ENCODE measurements around the gene MISP. TPM values are rescaled to one million over a fixed set of nuclear protein-coding genes. Genes with fewer than 3 reads are reported as not detected.

Gene MISP
- total RNA-seq, 2 experiments from 2014 or later: not detected

GRCh38 chr19:795073-795611 lies 44.2 kb downstream of the MISP start:
- Mint-ChIP-seq H3K4me1 (ENCODE audit: low read depth) (peaks cover 21% of the 10 kb centered on the region), H3K36me3 (ENCODE audit: low read depth) (peaks cover 23% of the 10 kb centered on the region), H3K4me3 (no peak overlapping the region), H3K27me3 (no peaks in the 10 kb centered on the region), H3K9me3 (no peaks in the 10 kb centered on the region), H3K27ac (no peak overlapping the region)
- H3K27ac ChIP-seq (ENCODE audit: low read depth in 1 of 2, low read length in 2 of 2): no peak overlapping the region
- intact Hi-C loops (cut with DNase I, micrococcal nuclease): loop anchor here (5.0 to 10.0 kb wide), 4 partner anchors 133 to 450 kb away; partner anchors contain the start of genes ATP5F1D (in 1 of the 2), GPX4 (in 1 of the 2), MIDN (in 1 of the 2) and RNF126 (in 1 of the 2)
- peaks cover 15% of the 10 kb centered on the region for H3K36me3 ChIP-seq (ENCODE audit: insufficient read depth, low read length)
- POLR2A ChIA-PET: interaction anchor here (0.8 kb wide), 1 partner anchor 98 kb away, joined by 3 read pairs; the partner anchor contains the start of genes MED16 and RNU6-9
- peaks cover 30% of the 10 kb centered on the region for H3K4me1 ChIP-seq (ENCODE audit: insufficient read depth, low read length)
- CTCF ChIA-PET: no interaction called here
- H3K27me3 ChIP-seq (ENCODE audit: control insufficient read depth in 1 of 2, insufficient read depth in 2 of 2, low read length in 2 of 2): no peaks in the 10 kb centered on the region
- ATAC-seq (ENCODE audit: poor library complexity) (no peak), DNase-seq (peak in 1 of 14 experiments; percentile 53)
- H3K4me3 ChIP-seq (ENCODE audit: low read length): no peak overlapping the region
- no peak for TF ChIP-seq CTCF (IDR thresholded peaks at IDR 0.05)
- no peaks in the 10 kb centered on the region for H3K9me3 ChIP-seq (ENCODE audit: control insufficient read depth in 1 of 2, insufficient read depth in 1 of 2, low read length in 2 of 2)

GRCh38 chr19:795691-796581 lies 45.0 kb downstream of the MISP start:
- ChIA-PET POLR2A (interaction anchor here (0.7 to 2.2 kb wide), 6 partner anchors 97 to 473 kb away, joined by 3 to 11 read pairs (median 4); partner anchors contain the start of genes ARHGAP45, CIRBP, GPX4 and MED16), CTCF (interaction anchor here (0.5 kb wide), 1 partner anchor 11 kb away, joined by 3 read pairs; no protein-coding TSS in a partner anchor)
- H3K4me1 Mint-ChIP-seq (ENCODE audit: low read depth): peaks cover 27% of the 10 kb centered on the region
- Histone ChIP-seq H3K27ac (ENCODE audit: low read depth in 1 of 2, low read length in 2 of 2) (no peak overlapping the region), H3K4me3 (ENCODE audit: low read length) (peak overlapping the region; percentile 87), H3K4me1 (ENCODE audit: insufficient read depth, low read length) (peaks cover 38% of the 10 kb centered on the region), H3K27me3 (ENCODE audit: control insufficient read depth in 1 of 2, insufficient read depth in 2 of 2, low read length in 2 of 2) (no peaks in the 10 kb centered on the region), H3K9me3 (ENCODE audit: control insufficient read depth in 1 of 2, insufficient read depth in 1 of 2, low read length in 2 of 2) (no peaks in the 10 kb centered on the region), H3K36me3 (ENCODE audit: insufficient read depth, low read length) (peaks cover 22% of the 10 kb centered on the region)
- DNase-seq (peak in 1 of 14 experiments; percentile 64), ATAC-seq (ENCODE audit: poor library complexity) (no peak)
- intact Hi-C loops (cut with DNase I, micrococcal nuclease): loop anchor here (5.0 to 10.0 kb wide), 4 partner anchors 134 to 449 kb away; partner anchors contain the start of genes ATP5F1D (in 1 of the 2), GPX4 (in 1 of the 2), MIDN (in 1 of the 2) and RNF126 (in 1 of the 2)
- no peaks in the 10 kb centered on the region for H3K27me3 Mint-ChIP-seq
- no peak overlapping the region for H3K27ac Mint-ChIP-seq
- no peak for TF ChIP-seq CTCF (IDR thresholded peaks at IDR 0.05)
- no peaks in the 10 kb centered on the region for H3K9me3 Mint-ChIP-seq
- H3K36me3 Mint-ChIP-seq (ENCODE audit: low read depth): peaks cover 30% of the 10 kb centered on the region
- no peak overlapping the region for H3K4me3 Mint-ChIP-seq

All from CD4-positive, alpha-beta T cell (primary cell).